Suprapubic skin (tissue), 4 donors: Measurements from ENCODE around the gene TELO2. TPM values are rescaled to one million over a fixed set of nuclear protein-coding genes. Genes with fewer than 3 reads are reported as not detected.

Experiments used
- DNase-seq, 2 donors: peaks; one replicate each; pipeline ENCODE4 v3.0.0-alpha.2; 2019; ENCODE audit warnings: low spot score in 2 of 2
- H3K27ac ChIP-seq: fragments of 200-600 bp; sonication (generic); one replicate; pipeline ENCODE4 v1.5.1; 2019
- H3K27me3 ChIP-seq: fragments of 200-600 bp; sonication (generic); one replicate; pipeline ENCODE4 v1.5.1; 2019
- H3K36me3 ChIP-seq: fragments of 200-600 bp; sonication (generic); one replicate; pipeline ENCODE4 v1.5.1; 2019
- H3K4me1 ChIP-seq: fragments of 200-600 bp; sonication (generic); one replicate; pipeline ENCODE4 v1.5.1; 2019
- H3K4me3 ChIP-seq: fragments of 200-600 bp; sonication (generic); one replicate; pipeline ENCODE4 v1.5.1; 2019; ENCODE audit warnings: mild to moderate bottlenecking
- H3K9me3 ChIP-seq: fragments of 200-600 bp; sonication (generic); one replicate; pipeline ENCODE4 v1.5.1; 2019
- EP300 ChIP-seq: sonication (generic); formaldehyde crosslinking; IDR thresholded peaks from one replicate; pipeline ENCODE4 v1.6.1; 2017; ENCODE audit warnings: antibody characterized with exemption
- POLR2A ChIP-seq, 2 donors: fragments of 450-650 bp; IDR thresholded peaks; one replicate each; pipeline ENCODE4 v1.6.1; 2017; ENCODE audit warnings: antibody characterized with exemption in 2 of 2, mild to moderate bottlenecking in 2 of 2, moderate library complexity in 2 of 2
- POLR2AphosphoS5 ChIP-seq, 3 donors: sonication (generic); formaldehyde crosslinking; IDR thresholded peaks; one replicate each; pipeline ENCODE4 v1.6.1; 2017; ENCODE audit warnings: antibody characterized with exemption in 3 of 3
- WGBS: methylation state at CpG from one replicate; pipeline ENCODE4 v1.1.5; 2018; 5-methylcytosine and 5-hydroxymethylcytosine counted together
- total RNA-seq, 4 donors: library from RNA; depleted of rRNA; stranded (reverse); fragments of >200 nt; gene quantifications; one replicate each; pipeline ENCODE4 v1.1.0, GENCODE V29; 2016
- TF ChIP-seq, protein P1 (sequence below), 2 donors: fragments of 200-600 bp in 1 of 2; fragments of 450-650 bp in 1 of 2; sonication (generic) in 1 of 2; IDR thresholded peaks; one replicate each; pipeline ENCODE4 v1.5.1; 2016 to 2019; ENCODE audit warnings: antibody characterized with exemption in 2 of 2, mild to moderate bottlenecking in 1 of 2, moderate library complexity in 1 of 2

TELO2 gene
- total RNA-seq, 4 donors from 2014 or later, result 28.1 to 86.1 (median 35.2) TPM

DNA sequence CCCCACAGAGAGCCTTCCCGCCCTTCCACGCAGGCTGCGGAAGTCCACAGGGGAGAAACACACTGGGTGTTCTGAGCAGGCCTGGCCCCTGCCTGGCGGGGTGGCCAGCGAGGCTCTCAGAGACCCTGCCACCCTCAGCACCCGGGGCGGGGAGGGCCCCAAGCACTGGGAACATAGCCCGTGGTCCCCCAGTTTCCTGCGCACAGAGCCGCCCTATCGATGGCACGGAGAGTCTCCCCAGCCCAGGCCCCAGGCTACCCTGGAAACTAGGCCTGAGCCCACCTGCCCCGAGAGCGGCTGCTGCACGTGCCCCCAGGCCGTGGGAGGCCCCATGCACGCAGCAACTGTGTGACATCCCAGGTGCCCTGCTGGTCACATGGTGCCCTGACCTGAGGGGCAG, 38.6 kb upstream of the TELO2 start:
- no peak overlapping the region for H3K4me3 ChIP-seq
- WGBS, result 89% methylated on average over 17 of the region's 17 CpGs
- DNase-seq, result no peak

DNA sequence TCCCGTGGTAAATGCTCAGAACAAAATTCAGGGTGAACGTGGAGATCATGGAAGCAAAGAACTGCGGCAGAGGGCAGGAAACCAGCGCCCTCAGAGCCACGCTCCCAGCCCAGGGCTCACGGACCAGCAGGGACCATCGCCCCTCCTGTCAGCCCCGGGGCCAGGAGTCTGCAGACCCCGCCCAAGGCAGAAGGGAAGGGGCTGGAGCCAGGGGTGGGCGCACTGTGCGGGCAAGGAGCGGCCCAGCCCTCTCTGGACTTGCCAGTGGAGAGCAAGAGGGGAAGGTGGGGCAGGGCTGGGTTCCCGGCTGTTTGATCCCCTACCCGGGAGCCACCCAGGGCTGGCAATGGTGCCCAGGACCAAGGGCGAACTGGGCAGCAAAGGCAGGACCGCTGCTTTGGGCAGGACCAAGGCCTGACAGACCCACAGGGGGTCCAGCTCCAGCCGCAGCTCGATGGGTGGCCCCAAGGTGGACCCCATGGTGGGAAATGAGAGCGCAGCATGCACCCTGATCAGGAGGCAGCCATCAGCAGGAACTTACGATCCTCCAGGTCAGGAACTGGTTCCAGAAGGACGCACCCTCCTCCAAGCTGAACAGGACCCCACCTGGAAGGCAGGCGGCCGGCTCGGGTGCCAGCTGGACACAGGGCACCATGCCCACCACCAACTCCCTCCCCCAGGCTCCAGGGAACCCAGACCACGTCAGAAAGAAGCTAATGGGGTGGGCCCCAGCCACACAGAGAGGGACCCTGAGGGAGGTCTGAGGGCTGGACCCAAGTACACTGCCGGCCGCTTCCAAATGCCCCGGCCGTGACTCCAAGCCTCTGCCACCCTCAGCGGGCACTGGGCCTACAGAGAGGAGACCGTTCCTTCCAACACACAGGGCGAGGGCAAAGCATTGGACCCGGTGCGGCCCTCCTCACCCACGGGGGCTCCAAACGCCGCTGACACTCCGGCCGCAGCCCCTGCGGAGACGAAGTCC, 37.7 kb upstream of the TELO2 start:
- H3K36me3 ChIP-seq, result peaks cover 93% of the 10 kb centered on the region
- no peak for DNase-seq
- H3K4me3 ChIP-seq, result no peak overlapping the region
- TF ChIP-seq POLR2A (IDR thresholded peaks at IDR 0.05), result no peak
- TF ChIP-seq EP300, result no peak
- TF ChIP-seq, protein P1, sequence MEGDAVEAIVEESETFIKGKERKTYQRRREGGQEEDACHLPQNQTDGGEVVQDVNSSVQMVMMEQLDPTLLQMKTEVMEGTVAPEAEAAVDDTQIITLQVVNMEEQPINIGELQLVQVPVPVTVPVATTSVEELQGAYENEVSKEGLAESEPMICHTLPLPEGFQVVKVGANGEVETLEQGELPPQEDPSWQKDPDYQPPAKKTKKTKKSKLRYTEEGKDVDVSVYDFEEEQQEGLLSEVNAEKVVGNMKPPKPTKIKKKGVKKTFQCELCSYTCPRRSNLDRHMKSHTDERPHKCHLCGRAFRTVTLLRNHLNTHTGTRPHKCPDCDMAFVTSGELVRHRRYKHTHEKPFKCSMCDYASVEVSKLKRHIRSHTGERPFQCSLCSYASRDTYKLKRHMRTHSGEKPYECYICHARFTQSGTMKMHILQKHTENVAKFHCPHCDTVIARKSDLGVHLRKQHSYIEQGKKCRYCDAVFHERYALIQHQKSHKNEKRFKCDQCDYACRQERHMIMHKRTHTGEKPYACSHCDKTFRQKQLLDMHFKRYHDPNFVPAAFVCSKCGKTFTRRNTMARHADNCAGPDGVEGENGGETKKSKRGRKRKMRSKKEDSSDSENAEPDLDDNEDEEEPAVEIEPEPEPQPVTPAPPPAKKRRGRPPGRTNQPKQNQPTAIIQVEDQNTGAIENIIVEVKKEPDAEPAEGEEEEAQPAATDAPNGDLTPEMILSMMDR (IDR thresholded peaks at IDR 0.05), result no peak
- no peaks in the 10 kb centered on the region for H3K27me3 ChIP-seq
- H3K4me1 ChIP-seq, result no peaks in the 10 kb centered on the region
- 96% methylated on average over 23 of the region's 41 CpGs for WGBS
- H3K27ac ChIP-seq, result no peak overlapping the region
- no peaks in the 10 kb centered on the region for H3K9me3 ChIP-seq

More for the DNA sequence above, 38.6 kb upstream of the TELO2 start:
- TF ChIP-seq EP300 (no peak), POLR2A (IDR thresholded peaks at IDR 0.05) (no peak), POLR2AphosphoS5 (IDR thresholded peaks at IDR 0.05) (no peak)
- TF ChIP-seq, protein P1 (IDR thresholded peaks at IDR 0.05), result no peak
- Histone ChIP-seq H3K9me3 (no peaks in the 10 kb centered on the region), H3K27ac (no peak overlapping the region), H3K4me1 (no peaks in the 10 kb centered on the region), H3K36me3 (peaks cover 95% of the 10 kb centered on the region), H3K27me3 (no peaks in the 10 kb centered on the region)

DNA sequence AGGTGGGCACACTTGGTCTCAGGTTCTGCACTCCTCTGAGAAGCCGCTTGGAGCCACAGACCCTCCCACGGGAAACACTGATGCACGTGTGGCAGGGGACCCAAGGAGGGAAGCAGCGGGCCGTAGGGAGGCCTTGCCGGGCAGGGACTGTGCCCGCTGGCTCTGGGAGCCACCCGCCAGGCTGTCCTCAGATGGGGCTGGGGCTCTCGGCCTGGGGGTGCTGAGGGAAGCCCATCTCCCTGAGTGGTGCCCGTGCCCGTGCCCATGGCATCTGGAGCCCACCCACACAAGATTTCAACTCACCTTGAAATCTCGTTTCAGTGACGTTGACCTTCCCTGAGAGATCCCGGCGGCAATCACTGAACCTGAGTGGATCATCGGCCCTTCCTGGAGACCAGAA, 36.2 kb upstream of the TELO2 start:
- Histone ChIP-seq H3K27me3 (no peaks in the 10 kb centered on the region), H3K4me1 (no peaks in the 10 kb centered on the region), H3K27ac (no peak overlapping the region), H3K4me3 (no peak overlapping the region), H3K9me3 (no peaks in the 10 kb centered on the region), H3K36me3 (peaks cover 93% of the 10 kb centered on the region)
- 88% methylated on average over 16 of the region's 16 CpGs for WGBS
- TF ChIP-seq, protein P1 (IDR thresholded peaks at IDR 0.05), result no peak
- TF ChIP-seq POLR2AphosphoS5 (IDR thresholded peaks at IDR 0.05), result no peak
- no peak for TF ChIP-seq POLR2A (IDR thresholded peaks at IDR 0.05)
- TF ChIP-seq EP300, result no peak
- no peak for DNase-seq

DNA sequence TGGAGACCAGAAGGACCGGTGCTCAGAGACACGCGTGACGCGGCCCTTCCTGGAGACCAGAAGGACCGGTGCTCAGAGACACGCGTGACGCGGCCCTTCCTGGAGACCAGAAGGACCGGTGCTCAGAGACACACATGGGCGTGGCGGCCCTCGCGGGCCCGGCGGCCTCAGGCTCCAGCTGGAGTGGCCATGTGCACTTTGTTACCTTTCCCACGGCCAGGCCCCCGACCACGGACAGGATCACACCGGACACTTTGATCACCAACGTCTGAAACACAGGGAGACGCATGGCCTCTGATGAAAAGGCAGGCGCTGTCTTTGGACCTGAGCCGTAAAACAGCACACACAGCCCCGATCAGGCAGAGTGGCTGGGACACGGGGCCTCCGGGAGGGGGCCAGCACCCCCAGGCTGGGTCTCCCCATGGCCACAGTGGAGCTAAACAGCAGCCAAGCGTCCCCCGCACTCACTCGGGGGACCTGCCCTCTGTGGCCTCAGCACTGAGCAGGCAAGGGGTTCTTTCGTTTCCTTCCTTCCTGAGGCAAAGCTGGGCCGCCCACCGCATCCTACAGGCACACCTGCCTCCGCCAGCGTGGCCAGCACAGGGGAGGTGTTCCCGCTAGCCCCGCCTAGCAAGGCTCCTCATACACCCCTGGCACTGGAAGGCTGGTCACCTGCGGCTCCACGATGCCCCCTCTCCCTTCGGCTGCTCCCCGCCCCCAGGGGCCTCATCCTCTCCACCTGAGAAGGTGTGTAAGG, 35.5 kb upstream of the TELO2 start:
- H3K4me1 ChIP-seq, result no peaks in the 10 kb centered on the region
- no peak overlapping the region for H3K4me3 ChIP-seq
- H3K36me3 ChIP-seq, result peaks cover 87% of the 10 kb centered on the region
- TF ChIP-seq, protein P1 (IDR thresholded peaks at IDR 0.05), result no peak
- TF ChIP-seq EP300 (no peak), POLR2AphosphoS5 (IDR thresholded peaks at IDR 0.05) (no peak), POLR2A (IDR thresholded peaks at IDR 0.05) (no peak)
- H3K27me3 ChIP-seq, result no peaks in the 10 kb centered on the region
- H3K27ac ChIP-seq, result no peak overlapping the region
- no peak for DNase-seq
- WGBS, result 90% methylated on average over 39 of the region's 42 CpGs
- H3K9me3 ChIP-seq, result no peaks in the 10 kb centered on the region
